ENCODE measurements around the gene VIT. TPM values are rescaled to one million over a fixed set of nuclear protein-coding genes. Genes with fewer than 3 reads are reported as not detected.

VIT gene
- total RNA-seq, 1 experiment from 2014 or later, result not detected

GRCh38 chr2:36729067-36729466 is 32.6 kb downstream of the VIT start:
- Histone ChIP-seq H3K36me3 (ENCODE audit: insufficient read depth, low read length) (no peaks in the 10 kb centered on the region), H3K9me3 (ENCODE audit: low read length) (no peaks in the 10 kb centered on the region), H2AFZ (ENCODE audit: low read length) (no peak overlapping the region), H3K4me2 (ENCODE audit: low read depth, low read length, poor library complexity, severe bottlenecking) (no peak overlapping the region), H4K20me1 (ENCODE audit: insufficient read depth, low read depth, low read length) (no peaks in the 10 kb centered on the region), H3K4me1 (ENCODE audit: low read length) (no peaks in the 10 kb centered on the region), H3K27me3 (ENCODE audit: low read length) (no peaks in the 10 kb centered on the region), H3K9me2 (replicated peaks; ENCODE audit: insufficient read depth, low read length) (no peaks in the 10 kb centered on the region), H3K79me2 (ENCODE audit: low read length) (no peaks in the 10 kb centered on the region), H3K4me3 (ENCODE audit: low read length) (no peak overlapping the region), H3K9ac (ENCODE audit: low read length) (no peak overlapping the region), H3K27ac (ENCODE audit: low read length) (no peak overlapping the region)
- no peak for DNase-seq

- H3K36me3 ChIP-seq (ENCODE audit: insufficient read depth, low read length), result no peaks in the 10 kb centered on the region
- H3K4me3 ChIP-seq (ENCODE audit: low read length), result no peak overlapping the region
- no peak overlapping the region for H3K9ac ChIP-seq (ENCODE audit: low read length)
- H3K4me2 ChIP-seq (ENCODE audit: low read depth, low read length, poor library complexity, severe bottlenecking), result no peak overlapping the region
- H3K27ac ChIP-seq (ENCODE audit: low read length), result no peak overlapping the region
- H3K27me3 ChIP-seq (ENCODE audit: low read length), result no peaks in the 10 kb centered on the region
- H3K9me2 ChIP-seq (replicated peaks; ENCODE audit: insufficient read depth, low read length), result no peaks in the 10 kb centered on the region
- no peaks in the 10 kb centered on the region for H4K20me1 ChIP-seq (ENCODE audit: insufficient read depth, low read depth, low read length)
- no peak for DNase-seq
- no peaks in the 10 kb centered on the region for H3K9me3 ChIP-seq (ENCODE audit: low read length)
- no peaks in the 10 kb centered on the region for H3K79me2 ChIP-seq (ENCODE audit: low read length)
- no peaks in the 10 kb centered on the region for H3K4me1 ChIP-seq (ENCODE audit: low read length)
- H2AFZ ChIP-seq (ENCODE audit: low read length), result no peak overlapping the region
Measured at GRCh38 chr2:36731941-36732672, 35.6 kb downstream of the VIT start.

DNA sequence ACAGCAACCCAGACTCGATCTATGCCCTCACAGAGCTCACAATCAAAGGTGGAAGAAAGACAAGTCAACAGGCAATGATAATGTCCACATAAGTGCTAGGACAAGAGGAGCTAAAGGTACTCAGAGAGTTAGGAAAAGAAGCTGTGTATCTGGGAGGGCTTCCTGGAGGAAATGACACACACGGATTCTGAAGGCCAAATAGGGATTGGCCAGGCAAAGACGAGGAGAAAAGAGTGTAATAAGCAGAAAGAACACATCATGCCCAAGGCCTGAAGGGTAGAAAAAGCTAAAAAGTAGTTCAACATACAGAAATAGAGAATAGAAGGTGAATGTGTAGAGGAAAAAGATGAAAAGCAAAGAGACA is 36.1 kb downstream of the VIT start:
- Histone ChIP-seq H2AFZ (ENCODE audit: low read length) (no peak overlapping the region), H3K4me2 (ENCODE audit: low read depth, low read length, poor library complexity, severe bottlenecking) (no peak overlapping the region), H3K9ac (ENCODE audit: low read length) (no peak overlapping the region)

DNA sequence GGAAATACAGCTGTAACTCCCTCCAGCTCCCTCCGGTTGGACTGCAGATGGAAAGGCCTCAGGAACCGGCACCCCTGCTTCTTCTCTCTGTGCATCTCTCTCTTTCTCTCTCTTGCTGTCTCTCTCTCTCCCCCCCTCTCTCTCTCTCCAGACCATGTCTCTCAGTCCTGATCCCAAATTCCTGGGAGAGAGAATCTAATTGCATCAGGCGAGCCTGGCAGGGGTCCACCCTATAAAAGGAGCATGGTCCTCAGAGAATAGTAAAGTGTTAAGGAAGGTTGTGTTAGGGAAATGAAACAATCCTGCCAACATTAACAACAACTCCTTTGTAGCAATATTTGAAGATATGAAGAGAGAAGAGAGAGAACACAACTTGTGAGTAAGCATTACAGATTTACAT is 36.7 kb downstream of the VIT start:
- Histone ChIP-seq H3K36me3 (ENCODE audit: insufficient read depth, low read length) (no peaks in the 10 kb centered on the region), H3K4me2 (ENCODE audit: low read depth, low read length, poor library complexity, severe bottlenecking) (no peak overlapping the region), H4K20me1 (ENCODE audit: insufficient read depth, low read depth, low read length) (no peaks in the 10 kb centered on the region), H3K9me3 (ENCODE audit: low read length) (no peaks in the 10 kb centered on the region), H3K4me1 (ENCODE audit: low read length) (no peaks in the 10 kb centered on the region), H2AFZ (ENCODE audit: low read length) (no peak overlapping the region), H3K9ac (ENCODE audit: low read length) (no peak overlapping the region), H3K79me2 (ENCODE audit: low read length) (no peaks in the 10 kb centered on the region), H3K27me3 (ENCODE audit: low read length) (no peaks in the 10 kb centered on the region), H3K4me3 (ENCODE audit: low read length) (no peak overlapping the region), H3K27ac (ENCODE audit: low read length) (no peak overlapping the region), H3K9me2 (replicated peaks; ENCODE audit: insufficient read depth, low read length) (no peaks in the 10 kb centered on the region)
- no peak for DNase-seq

More for the DNA sequence above, 36.1 kb downstream of the VIT start:
- Histone ChIP-seq H3K27ac (ENCODE audit: low read length) (no peak overlapping the region), H3K4me1 (ENCODE audit: low read length) (no peaks in the 10 kb centered on the region), H3K27me3 (ENCODE audit: low read length) (no peaks in the 10 kb centered on the region), H3K9me2 (replicated peaks; ENCODE audit: insufficient read depth, low read length) (no peaks in the 10 kb centered on the region), H3K9me3 (ENCODE audit: low read length) (no peaks in the 10 kb centered on the region), H3K36me3 (ENCODE audit: insufficient read depth, low read length) (no peaks in the 10 kb centered on the region), H3K79me2 (ENCODE audit: low read length) (no peaks in the 10 kb centered on the region), H4K20me1 (ENCODE audit: insufficient read depth, low read depth, low read length) (no peaks in the 10 kb centered on the region), H3K4me3 (ENCODE audit: low read length) (no peak overlapping the region)
- DNase-seq, result no peak

GRCh38 chr2:36734304-36734703 is 37.8 kb downstream of the VIT start:
- no peak overlapping the region for H3K9ac ChIP-seq (ENCODE audit: low read length)
- H3K27me3 ChIP-seq (ENCODE audit: low read length), result no peaks in the 10 kb centered on the region
- no peaks in the 10 kb centered on the region for H3K9me2 ChIP-seq (replicated peaks; ENCODE audit: insufficient read depth, low read length)
- no peaks in the 10 kb centered on the region for H3K36me3 ChIP-seq (ENCODE audit: insufficient read depth, low read length)
- no peaks in the 10 kb centered on the region for H3K9me3 ChIP-seq (ENCODE audit: low read length)
- no peak overlapping the region for H3K27ac ChIP-seq (ENCODE audit: low read length)
- H3K4me2 ChIP-seq (ENCODE audit: low read depth, low read length, poor library complexity, severe bottlenecking), result no peak overlapping the region
- H4K20me1 ChIP-seq (ENCODE audit: insufficient read depth, low read depth, low read length), result no peaks in the 10 kb centered on the region
- DNase-seq, result no peak
- no peaks in the 10 kb centered on the region for H3K79me2 ChIP-seq (ENCODE audit: low read length)
- no peak overlapping the region for H2AFZ ChIP-seq (ENCODE audit: low read length)
- no peaks in the 10 kb centered on the region for H3K4me1 ChIP-seq (ENCODE audit: low read length)
- H3K4me3 ChIP-seq (ENCODE audit: low read length), result no peak overlapping the region

- Histone ChIP-seq H3K4me2 (ENCODE audit: low read depth, low read length, poor library complexity, severe bottlenecking) (no peak overlapping the region), H3K79me2 (ENCODE audit: low read length) (no peaks in the 10 kb centered on the region), H2AFZ (ENCODE audit: low read length) (no peak overlapping the region), H3K9me3 (ENCODE audit: low read length) (no peaks in the 10 kb centered on the region), H3K27me3 (ENCODE audit: low read length) (no peaks in the 10 kb centered on the region), H3K4me3 (ENCODE audit: low read length) (no peak overlapping the region), H4K20me1 (ENCODE audit: insufficient read depth, low read depth, low read length) (no peaks in the 10 kb centered on the region), H3K9me2 (replicated peaks; ENCODE audit: insufficient read depth, low read length) (no peaks in the 10 kb centered on the region), H3K36me3 (ENCODE audit: insufficient read depth, low read length) (no peaks in the 10 kb centered on the region), H3K27ac (ENCODE audit: low read length) (no peak overlapping the region), H3K4me1 (ENCODE audit: low read length) (no peaks in the 10 kb centered on the region), H3K9ac (ENCODE audit: low read length) (no peak overlapping the region)
- DNase-seq, result no peak
Measured at GRCh38 chr2:36737131-36737750, 40.7 kb downstream of the VIT start.

GRCh38 chr2:36740061-36740460 is 43.6 kb downstream of the VIT start:
- Histone ChIP-seq H3K79me2 (ENCODE audit: low read length) (no peaks in the 10 kb centered on the region), H3K4me1 (ENCODE audit: low read length) (no peaks in the 10 kb centered on the region), H3K36me3 (ENCODE audit: insufficient read depth, low read length) (no peaks in the 10 kb centered on the region), H3K27me3 (ENCODE audit: low read length) (no peaks in the 10 kb centered on the region), H3K9me2 (replicated peaks; ENCODE audit: insufficient read depth, low read length) (no peaks in the 10 kb centered on the region), H3K27ac (ENCODE audit: low read length) (no peak overlapping the region), H3K9ac (ENCODE audit: low read length) (no peak overlapping the region), H3K4me3 (ENCODE audit: low read length) (no peak overlapping the region), H3K9me3 (ENCODE audit: low read length) (no peaks in the 10 kb centered on the region), H4K20me1 (ENCODE audit: insufficient read depth, low read depth, low read length) (no peaks in the 10 kb centered on the region), H2AFZ (ENCODE audit: low read length) (no peak overlapping the region), H3K4me2 (ENCODE audit: low read depth, low read length, poor library complexity, severe bottlenecking) (no peak overlapping the region)
- no peak for DNase-seq

DNA sequence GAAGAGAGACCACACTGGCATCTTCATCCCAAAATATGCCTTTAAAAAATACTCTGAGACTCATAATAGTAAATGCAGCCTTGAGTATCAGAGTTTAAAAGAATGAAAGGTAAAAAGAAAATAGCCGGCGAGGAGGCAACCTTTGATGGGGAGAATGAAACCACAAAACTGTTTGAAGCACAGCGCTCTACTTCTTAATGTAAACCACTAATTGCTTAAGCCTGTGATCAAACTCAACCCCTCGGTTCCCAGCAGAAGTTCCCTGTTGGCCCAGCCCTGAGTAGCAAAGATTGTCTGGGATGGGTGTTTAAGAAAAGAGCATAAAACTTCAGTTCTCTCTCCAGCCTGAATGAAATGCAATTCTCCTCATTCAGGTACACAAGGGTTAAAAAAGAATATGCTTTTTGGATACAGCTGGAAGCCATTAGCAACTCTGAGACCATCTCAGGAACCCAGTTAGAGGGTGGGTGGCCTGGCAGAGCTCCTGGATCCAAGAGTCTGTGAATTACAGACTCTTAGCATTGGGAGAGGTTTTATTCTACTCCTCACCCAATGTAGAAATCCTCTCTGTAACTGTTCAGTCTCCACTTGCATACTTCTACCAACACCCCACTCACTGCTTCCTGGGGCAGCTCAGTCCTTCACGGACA is 44.8 kb downstream of the VIT start:
- no peak overlapping the region for H3K9ac ChIP-seq (ENCODE audit: low read length)
- H3K4me1 ChIP-seq (ENCODE audit: low read length), result no peaks in the 10 kb centered on the region
- H3K36me3 ChIP-seq (ENCODE audit: insufficient read depth, low read length), result no peaks in the 10 kb centered on the region
- no peaks in the 10 kb centered on the region for H3K9me3 ChIP-seq (ENCODE audit: low read length)
- no peak overlapping the region for H2AFZ ChIP-seq (ENCODE audit: low read length)
- H3K27ac ChIP-seq (ENCODE audit: low read length), result no peak overlapping the region
- no peaks in the 10 kb centered on the region for H3K9me2 ChIP-seq (replicated peaks; ENCODE audit: insufficient read depth, low read length)
- no peaks in the 10 kb centered on the region for H3K27me3 ChIP-seq (ENCODE audit: low read length)
- H3K4me3 ChIP-seq (ENCODE audit: low read length), result no peak overlapping the region
- H3K4me2 ChIP-seq (ENCODE audit: low read depth, low read length, poor library complexity, severe bottlenecking), result no peak overlapping the region
- H4K20me1 ChIP-seq (ENCODE audit: insufficient read depth, low read depth, low read length), result no peaks in the 10 kb centered on the region
- no peaks in the 10 kb centered on the region for H3K79me2 ChIP-seq (ENCODE audit: low read length)
- no peak for DNase-seq

Measured in Karpas-422 (cell line).